Activated T-helper 17 cell treated with anti-CD3 and anti-CD28 coated beads, Interleukin-2, amount 50 U/mL, for 72 hours (primary cell): ENCODE measurements around the gene SDHAF2. TPM values are rescaled to one million over a fixed set of nuclear protein-coding genes. Genes with fewer than 3 reads are reported as not detected.
A peak's percentile ranks its signal among the peaks of the same experiment; 100 is the strongest.
"Not testable (repeated sequence)": the region's sequence is repeated elsewhere in the genome, so short reads cannot be mapped to it uniquely, and the experiment has no call there.

ENCODE experiments used
- ATAC-seq: fragments of 150-1000 bp; cut with Tn5 transposase; replicated peaks from 2 replicates; pipeline ENCODE4 v1.10.0; 2021; ENCODE audit warnings: mild to moderate bottlenecking, moderate library complexity
- H3K27ac Mint-ChIP-seq: one replicate; pipeline ENCODE4 v1.8.0; 2022; ENCODE audit warnings: mixed read lengths
- H3K27me3 Mint-ChIP-seq: one replicate; pipeline ENCODE4 v1.8.0; 2022; ENCODE audit warnings: mixed read lengths
- H3K36me3 Mint-ChIP-seq: one replicate; pipeline ENCODE4 v1.8.0; 2022; ENCODE audit warnings: low read depth, mild to moderate bottlenecking, mixed read lengths
- H3K4me1 Mint-ChIP-seq: one replicate; pipeline ENCODE4 v1.8.0; 2022; ENCODE audit warnings: mixed read lengths
- H3K4me3 Mint-ChIP-seq: one replicate; pipeline ENCODE4 v1.8.0; 2022; ENCODE audit warnings: mild to moderate bottlenecking, mixed read lengths
- H3K9me3 Mint-ChIP-seq: one replicate; pipeline ENCODE4 v1.8.0; 2022; ENCODE audit warnings: mixed read lengths
- total RNA-seq, 2 donors: library from RNA; stranded (reverse); gene quantifications; one replicate each; pipeline ENCODE4 v1.2.3, GENCODE V29; 2022

Gene SDHAF2
- total RNA-seq, 2 donors from 2014 or later: 36.9 to 45.5 TPM

- Mint-ChIP-seq H3K9me3 (no peaks in the 10 kb centered on the region), H3K27ac (peak overlapping the region; percentile 46), H3K36me3 (peaks cover 100% of the 10 kb centered on the region), H3K4me3 (no peak overlapping the region), H3K4me1 (peaks cover 4% of the 10 kb centered on the region), H3K27me3 (no peaks in the 10 kb centered on the region)
- no peak for ATAC-seq
Observed at GRCh38 chr11:61411589-61411988, 18.3 kb upstream of the SDHAF2 start.

- peaks cover 8% of the 10 kb centered on the region for H3K4me1 Mint-ChIP-seq
- no peak for ATAC-seq
- H3K4me3 Mint-ChIP-seq: no peak overlapping the region
- H3K27ac Mint-ChIP-seq: peak overlapping the region; percentile 16
- no peaks in the 10 kb centered on the region for H3K9me3 Mint-ChIP-seq
- peaks cover 100% of the 10 kb centered on the region for H3K36me3 Mint-ChIP-seq
- H3K27me3 Mint-ChIP-seq: no peaks in the 10 kb centered on the region
Observed at GRCh38 chr11:61413496-61413895, 16.4 kb upstream of the SDHAF2 start.

- Mint-ChIP-seq H3K27ac (peak overlapping the region; percentile 80), H3K27me3 (no peaks in the 10 kb centered on the region)
Observed at GRCh38 chr11:61414547-61414946, 15.4 kb upstream of the SDHAF2 start.

GRCh38 chr11:61415381-61415780 lies 14.5 kb upstream of the SDHAF2 start:
- H3K4me1 Mint-ChIP-seq: peaks cover 8% of the 10 kb centered on the region

More at GRCh38 chr11:61414547-61414946, 15.4 kb upstream of the SDHAF2 start:
- no peak overlapping the region for H3K4me3 Mint-ChIP-seq
- peaks cover 8% of the 10 kb centered on the region for H3K4me1 Mint-ChIP-seq
- peaks cover 100% of the 10 kb centered on the region for H3K36me3 Mint-ChIP-seq
- H3K9me3 Mint-ChIP-seq: no peaks in the 10 kb centered on the region
- ATAC-seq: no peak

GRCh38 chr11:61416941-61417340 lies 13.0 kb upstream of the SDHAF2 start:
- H3K4me3 Mint-ChIP-seq: no peak overlapping the region
- H3K27ac Mint-ChIP-seq: peak overlapping the region; percentile 32
- H3K36me3 Mint-ChIP-seq: peaks cover 100% of the 10 kb centered on the region
- no peaks in the 10 kb centered on the region for H3K27me3 Mint-ChIP-seq
- no peak for ATAC-seq
- H3K4me1 Mint-ChIP-seq: peaks cover 9% of the 10 kb centered on the region
- H3K9me3 Mint-ChIP-seq: no peaks in the 10 kb centered on the region

More at GRCh38 chr11:61415381-61415780, 14.5 kb upstream of the SDHAF2 start:
- Mint-ChIP-seq H3K9me3 (no peaks in the 10 kb centered on the region), H3K27ac (peak overlapping the region; percentile 80), H3K36me3 (peaks cover 100% of the 10 kb centered on the region), H3K4me3 (no peak overlapping the region), H3K27me3 (no peaks in the 10 kb centered on the region)
- ATAC-seq: no peak

GRCh38 chr11:61417670-61418069 lies 12.3 kb upstream of the SDHAF2 start:
- peak overlapping the region; percentile 84 for H3K27ac Mint-ChIP-seq

GRCh38 chr11:61418136-61418535 lies 11.8 kb upstream of the SDHAF2 start:
- H3K27me3 Mint-ChIP-seq: no peaks in the 10 kb centered on the region
- peak overlapping the region; percentile 84 for H3K27ac Mint-ChIP-seq
- H3K4me3 Mint-ChIP-seq: no peak overlapping the region
- no peaks in the 10 kb centered on the region for H3K9me3 Mint-ChIP-seq
- H3K36me3 Mint-ChIP-seq: peaks cover 100% of the 10 kb centered on the region
- peak; percentile 56 for ATAC-seq
- H3K4me1 Mint-ChIP-seq: peaks cover 13% of the 10 kb centered on the region

More at GRCh38 chr11:61417670-61418069, 12.3 kb upstream of the SDHAF2 start:
- Mint-ChIP-seq H3K9me3 (no peaks in the 10 kb centered on the region), H3K4me3 (no peak overlapping the region), H3K27me3 (no peaks in the 10 kb centered on the region), H3K36me3 (peaks cover 100% of the 10 kb centered on the region), H3K4me1 (peaks cover 12% of the 10 kb centered on the region)
- ATAC-seq: no peak

GRCh38 chr11:61422226-61422625 lies 7.7 kb upstream of the SDHAF2 start:
- Mint-ChIP-seq H3K4me3 (no peak overlapping the region), H3K27ac (no peak overlapping the region), H3K4me1 (peaks cover 20% of the 10 kb centered on the region), H3K36me3 (peaks cover 100% of the 10 kb centered on the region), H3K9me3 (no peaks in the 10 kb centered on the region), H3K27me3 (no peaks in the 10 kb centered on the region)
- ATAC-seq: no peak

GRCh38 chr11:61425367-61426131 lies 4.4 kb upstream of the SDHAF2 start:
- H3K27me3 Mint-ChIP-seq: no peaks in the 10 kb centered on the region
- no peaks in the 10 kb centered on the region for H3K9me3 Mint-ChIP-seq
- H3K4me1 Mint-ChIP-seq: peaks cover 21% of the 10 kb centered on the region
- peak overlapping the region; percentile 11 for H3K4me3 Mint-ChIP-seq
- peaks cover 100% of the 10 kb centered on the region for H3K36me3 Mint-ChIP-seq
- H3K27ac Mint-ChIP-seq: peak overlapping the region; percentile 68
- ATAC-seq: no peak

- peaks cover 89% of the 10 kb centered on the region for H3K36me3 Mint-ChIP-seq
- peak overlapping the region; percentile 99 for H3K27ac Mint-ChIP-seq
- peak; percentile 49 for ATAC-seq
- H3K4me3 Mint-ChIP-seq: peak overlapping the region; percentile 100
- no peaks in the 10 kb centered on the region for H3K27me3 Mint-ChIP-seq
- peaks cover 17% of the 10 kb centered on the region for H3K4me1 Mint-ChIP-seq
- H3K9me3 Mint-ChIP-seq: no peaks in the 10 kb centered on the region
Observed at GRCh38 chr11:61429346-61429690, 606 bp upstream of the SDHAF2 start.

- Mint-ChIP-seq H3K36me3 (peaks cover 84% of the 10 kb centered on the region), H3K4me3 (peak overlapping the region; percentile 100), H3K4me1 (peaks cover 17% of the 10 kb centered on the region), H3K27ac (peak overlapping the region; percentile 99)
- not testable (repeated sequence) for H3K27me3 Mint-ChIP-seq, H3K9me3 Mint-ChIP-seq, ATAC-seq
Observed at GRCh38 chr11:61430839-61431238, 915 bp downstream of the SDHAF2 start.

- H3K27me3 Mint-ChIP-seq: no peaks in the 10 kb centered on the region
- peaks cover 89% of the 10 kb centered on the region for H3K36me3 Mint-ChIP-seq
- H3K9me3 Mint-ChIP-seq: no peaks in the 10 kb centered on the region
- no peak overlapping the region for H3K4me3 Mint-ChIP-seq
- peaks cover 13% of the 10 kb centered on the region for H3K4me1 Mint-ChIP-seq
- no peak overlapping the region for H3K27ac Mint-ChIP-seq
- no peak for ATAC-seq
Observed at GRCh38 chr11:61437496-61437895, 7.6 kb downstream of the SDHAF2 start.

GRCh38 chr11:61439615-61440014 lies 9.7 kb downstream of the SDHAF2 start:
- Mint-ChIP-seq H3K9me3 (no peaks in the 10 kb centered on the region), H3K36me3 (peaks cover 97% of the 10 kb centered on the region), H3K27ac (no peak overlapping the region), H3K4me3 (no peak overlapping the region), H3K4me1 (peaks cover 18% of the 10 kb centered on the region), H3K27me3 (no peaks in the 10 kb centered on the region)
- ATAC-seq: no peak

- Mint-ChIP-seq H3K4me3 (no peak overlapping the region), H3K36me3 (peaks cover 100% of the 10 kb centered on the region), H3K4me1 (peaks cover 24% of the 10 kb centered on the region), H3K9me3 (no peaks in the 10 kb centered on the region), H3K27me3 (no peaks in the 10 kb centered on the region), H3K27ac (peak overlapping the region; percentile 26)
- ATAC-seq: no peak
Observed at GRCh38 chr11:61442616-61443015, 12.7 kb downstream of the SDHAF2 start.

GRCh38 chr11:61445516-61445915 lies 15.6 kb downstream of the SDHAF2 start:
- Mint-ChIP-seq H3K9me3 (no peaks in the 10 kb centered on the region), H3K27me3 (no peaks in the 10 kb centered on the region), H3K4me1 (peaks cover 36% of the 10 kb centered on the region), H3K4me3 (no peak overlapping the region), H3K27ac (peak overlapping the region; percentile 63), H3K36me3 (peaks cover 99% of the 10 kb centered on the region)
- ATAC-seq: no peak
